ENCODE measurements around the gene EDRF1. TPM values are rescaled to one million over a fixed set of nuclear protein-coding genes. Genes with fewer than 3 reads are reported as not detected.
A peak's percentile ranks its signal among the peaks of the same experiment; 100 is the strongest.
"Not testable (repeated sequence)": the region's sequence is repeated elsewhere in the genome, so short reads cannot be mapped to it uniquely, and the experiment has no call there.

Gene EDRF1
- total RNA-seq, 1 experiment from 2014 or later, result 32.9 TPM

- TF ChIP-seq AR (CRISPR knock-in tag; IDR thresholded peaks at IDR 0.05) (no peak), MXD4 (CRISPR knock-in tag; IDR thresholded peaks at IDR 0.05; ENCODE audit: borderline replicate concordance) (no peak), ERG (CRISPR knock-in tag; IDR thresholded peaks at IDR 0.05) (no peak), NFE2L1 (CRISPR knock-in tag; IDR thresholded peaks at IDR 0.05) (no peak)
Observed at GRCh38 chr10:125709553-125710474, 9.7 kb upstream of the EDRF1 start (continued).

GRCh38 chr10:125711110-125711750 is 8.3 kb upstream of the EDRF1 start:
- ATAC-seq, result peak; percentile 55
- H3K4me1 Mint-ChIP-seq, result peaks cover 13% of the 10 kb centered on the region
- peaks cover 7% of the 10 kb centered on the region; the same call in 1 of the 2 replicates for H3K36me3 Mint-ChIP-seq
- CTCF ChIA-PET, result interaction anchor here (0.9 kb wide), 1 partner anchor 189 kb away, joined by 3 read pairs; no protein-coding TSS in a partner anchor
- H3K9me3 Mint-ChIP-seq, result peaks cover 15% of the 10 kb centered on the region
- POLR2A ChIA-PET, result no interaction called here
- no peak overlapping the region for H3K4me3 Mint-ChIP-seq
- DNase-seq (ENCODE audit: low spot score), result no peak
- TF ChIP-seq GABPB1 (CRISPR knock-in tag; IDR thresholded peaks at IDR 0.05), result no peak
- TF ChIP-seq SMAD4 (CRISPR knock-in tag; IDR thresholded peaks at IDR 0.05), result no peak
- no peak for TF ChIP-seq E2F5 (CRISPR knock-in tag; IDR thresholded peaks at IDR 0.05)
- no peak for TF ChIP-seq ZNF219 (CRISPR knock-in tag; IDR thresholded peaks at IDR 0.05; ENCODE audit: borderline replicate concordance)
- TF ChIP-seq PREB (CRISPR knock-in tag; IDR thresholded peaks at IDR 0.05; ENCODE audit: borderline replicate concordance), result no peak
- TF ChIP-seq ATF6 (CRISPR knock-in tag; IDR thresholded peaks at IDR 0.05), result no peak
- TF ChIP-seq KAT7 (CRISPR knock-in tag; IDR thresholded peaks at IDR 0.05; ENCODE audit: borderline replicate concordance), result no peak
- no peak for TF ChIP-seq RORB (CRISPR knock-in tag; IDR thresholded peaks at IDR 0.05)
- no peak for TF ChIP-seq CREB1 (CRISPR knock-in tag; IDR thresholded peaks at IDR 0.05)
- peaks cover 5% of the 10 kb centered on the region for H3K27me3 Mint-ChIP-seq (ENCODE audit: low read depth)
- no peak overlapping the region for H3K27ac Mint-ChIP-seq

- peaks cover 18% of the 10 kb centered on the region for H3K9me3 Mint-ChIP-seq
- H3K27ac Mint-ChIP-seq; DNase-seq (ENCODE audit: low spot score); POLR2A ChIA-PET; ATAC-seq; CTCF ChIA-PET; H3K4me1 Mint-ChIP-seq; H3K4me3 Mint-ChIP-seq: not testable (repeated sequence)
- H3K36me3 Mint-ChIP-seq, result peaks cover 12% of the 10 kb centered on the region; the same call in 1 of the 2 replicates
- peaks cover 13% of the 10 kb centered on the region for H3K27me3 Mint-ChIP-seq (ENCODE audit: low read depth)
Observed at GRCh38 chr10:125714728-125715127, 4.8 kb upstream of the EDRF1 start.
